SK-N-MC (cell line): Measurements from ENCODE around the gene TPM1.

Source experiments
- EZH2 ChIP-seq: fragments of 200-600 bp; sonication (generic); IDR thresholded peaks from one replicate; pipeline ENCODE4 v1.6.1; 2017; ENCODE audit warnings: antibody characterized with exemption
- POLR2AphosphoS5 ChIP-seq: IDR thresholded peaks from 2 replicates; pipeline ENCODE4 v1.6.1; 2012; ENCODE audit warnings: mild to moderate bottlenecking, low read depth, low read length, borderline replicate concordance

DNA sequence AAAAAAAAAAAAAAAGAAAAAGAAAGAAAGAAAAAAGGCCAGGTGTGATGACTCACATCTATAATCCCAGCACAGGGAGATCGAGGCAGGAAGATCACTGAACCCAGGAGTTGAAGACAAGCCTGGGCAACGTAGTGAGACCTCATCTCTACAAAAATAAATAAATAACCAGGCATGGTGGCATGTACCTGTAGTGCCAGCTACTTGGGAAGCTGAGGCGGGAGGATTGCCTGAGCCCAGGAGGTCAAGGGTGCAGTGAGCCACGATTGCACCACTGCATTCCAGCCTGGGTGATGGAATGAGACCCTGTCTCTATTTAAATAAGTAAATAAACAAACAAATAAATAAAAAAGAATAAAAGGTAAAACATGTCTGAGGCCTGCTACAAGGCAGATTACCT lies 39.8 kb downstream of the TPM1 start:
- TF ChIP-seq EZH2 (no peak), POLR2AphosphoS5 (no peak)
